Measurements from ENCODE around the gene HAUS8. TPM values are rescaled to one million over a fixed set of nuclear protein-coding genes. Genes with fewer than 3 reads are reported as not detected.
"Not testable (repeated sequence)": the region's sequence is repeated elsewhere in the genome, so short reads cannot be mapped to it uniquely, and the experiment has no call there.

Gene HAUS8
- total RNA-seq, 2 experiments from 2014 or later = 50.7 to 51.7 TPM

GRCh38 chr19:17094694-17095093 lies 19.4 kb upstream of the HAUS8 start:
- not testable (repeated sequence) for DNase-seq; H3K27me3 Mint-ChIP-seq; H3K9me3 Mint-ChIP-seq; H3K4me3 Mint-ChIP-seq; H3K27ac Mint-ChIP-seq; ATAC-seq (ENCODE audit: low read depth)
- Mint-ChIP-seq H3K4me1 (peaks cover 24% of the 10 kb centered on the region), H3K36me3 (peaks cover 24% of the 10 kb centered on the region)
- POLR2A ChIA-PET = interaction anchor here (1.2 kb wide), 1 partner anchor 9 kb away, joined by 3 read pairs; no protein-coding TSS in a partner anchor

GRCh38 chr19:17092696-17093095 lies 17.4 kb upstream of the HAUS8 start:
- no peaks in the 10 kb centered on the region for H3K27me3 Mint-ChIP-seq
- no peak for ATAC-seq (ENCODE audit: low read depth)
- DNase-seq = no peak
- H3K4me1 Mint-ChIP-seq = peaks cover 32% of the 10 kb centered on the region
- H3K9me3 Mint-ChIP-seq = no peaks in the 10 kb centered on the region
- peaks cover 18% of the 10 kb centered on the region for H3K36me3 Mint-ChIP-seq
- POLR2A ChIA-PET = interaction anchor here (0.7 kb wide), 1 partner anchor 272 kb away, joined by 3 read pairs; no protein-coding TSS in a partner anchor
- no peak overlapping the region for H3K4me3 Mint-ChIP-seq
- no peak overlapping the region for H3K27ac Mint-ChIP-seq

GRCh38 chr19:17091758-17092333 lies 16.6 kb upstream of the HAUS8 start:
- DNase-seq = peak; percentile 61
- ATAC-seq (ENCODE audit: low read depth) = peak; percentile 83
- peaks cover 35% of the 10 kb centered on the region for H3K4me1 Mint-ChIP-seq
- H3K9me3 Mint-ChIP-seq = no peaks in the 10 kb centered on the region
- no peak overlapping the region for H3K27ac Mint-ChIP-seq
- no peaks in the 10 kb centered on the region for H3K27me3 Mint-ChIP-seq
- H3K4me3 Mint-ChIP-seq = no peak overlapping the region
- POLR2A ChIA-PET = interaction anchor here (0.7 to 1.8 kb wide), 2 partner anchors 31 to 271 kb away, joined by 3 to 5 read pairs; no protein-coding TSS in a partner anchor
- H3K36me3 Mint-ChIP-seq = peaks cover 21% of the 10 kb centered on the region

GRCh38 chr19:17090583-17090982 lies 15.3 kb upstream of the HAUS8 start:
- ATAC-seq (ENCODE audit: low read depth) (peak; percentile 52), DNase-seq (no peak)
- Mint-ChIP-seq H3K27ac (peak overlapping the region; percentile 65), H3K36me3 (peaks cover 21% of the 10 kb centered on the region), H3K27me3 (no peaks in the 10 kb centered on the region), H3K4me1 (peaks cover 30% of the 10 kb centered on the region), H3K4me3 (peak overlapping the region; percentile 56), H3K9me3 (no peaks in the 10 kb centered on the region)
- POLR2A ChIA-PET = interaction anchor here (0.6 to 1.8 kb wide), 6 partner anchors 10 to 462 kb away, joined by 3 to 5 read pairs (median 3); partner anchors contain the start of genes MED26 and MYO9B

- H3K36me3 Mint-ChIP-seq = peaks cover 20% of the 10 kb centered on the region
- H3K27ac Mint-ChIP-seq = peak overlapping the region; percentile 61
- no peak overlapping the region for H3K4me3 Mint-ChIP-seq
- POLR2A ChIA-PET = interaction anchor here (1.4 kb wide), 1 partner anchor 12 kb away, joined by 4 read pairs; no protein-coding TSS in a partner anchor
- no peaks in the 10 kb centered on the region for H3K27me3 Mint-ChIP-seq
- ATAC-seq (ENCODE audit: low read depth) = no peak
- peaks cover 29% of the 10 kb centered on the region for H3K4me1 Mint-ChIP-seq
- DNase-seq = no peak
- no peaks in the 10 kb centered on the region for H3K9me3 Mint-ChIP-seq
Measured at GRCh38 chr19:17088552-17088951, 13.3 kb upstream of the HAUS8 start.

GRCh38 chr19:17086834-17087233 lies 11.6 kb upstream of the HAUS8 start:
- no peak overlapping the region for H3K27ac Mint-ChIP-seq
- H3K4me1 Mint-ChIP-seq = peaks cover 40% of the 10 kb centered on the region
- peaks cover 21% of the 10 kb centered on the region for H3K36me3 Mint-ChIP-seq
- ATAC-seq (ENCODE audit: low read depth) (no peak), DNase-seq (no peak)
- no peaks in the 10 kb centered on the region for H3K9me3 Mint-ChIP-seq
- POLR2A ChIA-PET = no interaction called here
- H3K4me3 Mint-ChIP-seq = no peak overlapping the region
- no peaks in the 10 kb centered on the region for H3K27me3 Mint-ChIP-seq

GRCh38 chr19:17086120-17086519 lies 10.9 kb upstream of the HAUS8 start:
- POLR2A ChIA-PET = interaction anchor here (0.7 to 2.1 kb wide), 3 partner anchors 9 to 17 kb away, joined by 3 to 6 read pairs (median 3); no protein-coding TSS in a partner anchor
- Mint-ChIP-seq H3K27me3 (no peaks in the 10 kb centered on the region), H3K4me3 (no peak overlapping the region), H3K36me3 (peaks cover 23% of the 10 kb centered on the region), H3K27ac (no peak overlapping the region), H3K4me1 (peaks cover 40% of the 10 kb centered on the region), H3K9me3 (no peaks in the 10 kb centered on the region)
- DNase-seq (no peak), ATAC-seq (ENCODE audit: low read depth) (no peak)

GRCh38 chr19:17081672-17082630 lies 6.7 kb upstream of the HAUS8 start:
- no peak overlapping the region for H3K27ac Mint-ChIP-seq

GRCh38 chr19:17080440-17080801 lies 5.2 kb upstream of the HAUS8 start:
- Mint-ChIP-seq H3K9me3 (no peaks in the 10 kb centered on the region), H3K27me3 (no peaks in the 10 kb centered on the region), H3K4me1 (peaks cover 40% of the 10 kb centered on the region), H3K36me3 (peaks cover 16% of the 10 kb centered on the region), H3K4me3 (peak overlapping the region; percentile 70), H3K27ac (no peak overlapping the region)
- ATAC-seq (ENCODE audit: low read depth) (no peak), DNase-seq (no peak)
- POLR2A ChIA-PET = interaction anchor here (0.6 to 2.4 kb wide), 4 partner anchors 10 to 104 kb away, joined by 3 to 8 read pairs (median 4); no protein-coding TSS in a partner anchor

More at GRCh38 chr19:17081672-17082630, 6.7 kb upstream of the HAUS8 start:
- ATAC-seq (ENCODE audit: low read depth) (no peak), DNase-seq (no peak)
- H3K4me3 Mint-ChIP-seq = no peak overlapping the region
- H3K36me3 Mint-ChIP-seq = peaks cover 16% of the 10 kb centered on the region
- POLR2A ChIA-PET = no interaction called here
- H3K27me3 Mint-ChIP-seq = no peaks in the 10 kb centered on the region
- no peaks in the 10 kb centered on the region for H3K9me3 Mint-ChIP-seq
- peaks cover 41% of the 10 kb centered on the region for H3K4me1 Mint-ChIP-seq

- Mint-ChIP-seq H3K4me1 (peaks cover 40% of the 10 kb centered on the region), H3K36me3 (peaks cover 15% of the 10 kb centered on the region), H3K27me3 (no peaks in the 10 kb centered on the region), H3K27ac (peak overlapping the region; percentile 72), H3K4me3 (peak overlapping the region; percentile 70), H3K9me3 (no peaks in the 10 kb centered on the region)
- POLR2A ChIA-PET = interaction anchor here (0.6 to 2.4 kb wide), 4 partner anchors 10 to 104 kb away, joined by 3 to 8 read pairs (median 4); no protein-coding TSS in a partner anchor
- ATAC-seq (ENCODE audit: low read depth) (no peak), DNase-seq (peak; percentile 51)
Measured at GRCh38 chr19:17079710-17080439, 4.6 kb upstream of the HAUS8 start.

- Mint-ChIP-seq H3K36me3 (peaks cover 15% of the 10 kb centered on the region), H3K27me3 (no peaks in the 10 kb centered on the region), H3K9me3 (no peaks in the 10 kb centered on the region), H3K4me3 (peak overlapping the region; percentile 70), H3K27ac (peak overlapping the region; percentile 74), H3K4me1 (peaks cover 44% of the 10 kb centered on the region)
- ATAC-seq (ENCODE audit: low read depth) (no peak), DNase-seq (no peak)
- POLR2A ChIA-PET = interaction anchor here (1.2 to 2.4 kb wide), 2 partner anchors 46 to 105 kb away, joined by 3 to 8 read pairs; no protein-coding TSS in a partner anchor
Measured at GRCh38 chr19:17078920-17079709, 3.9 kb upstream of the HAUS8 start.

Data from activated naive CD8-positive, alpha-beta T cell treated with anti-CD3 and anti-CD28 coated beads, Interleukin-2, amount 10 ng/mL, durations not matched to agents 7 days and 5 days (primary cell).